ENCODE measurements around the gene RFTN1. TPM values are rescaled to one million over a fixed set of nuclear protein-coding genes. Genes with fewer than 3 reads are reported as not detected.

Gene RFTN1
- polyA plus RNA-seq, 3 donors, result 17.4 to 28.0 (median 27.2) TPM

- Histone ChIP-seq H3K9me3 (replicated peaks in 1 of 2; ENCODE audit: control insufficient read depth in 1 of 2, insufficient read depth in 1 of 2, low read length in 2 of 2) (no peaks in the 10 kb centered on the region), H3K27ac (ENCODE audit: low read depth in 1 of 2, low read length in 2 of 2) (no peak overlapping the region), H3K4me3 (replicated peaks in 1 of 3; ENCODE audit: low read depth in 2 of 3, low read length in 3 of 3) (no peak overlapping the region), H3K4me1 (ENCODE audit: control insufficient read depth in 1 of 2, insufficient read depth in 2 of 2, low read length in 2 of 2) (no peaks in the 10 kb centered on the region), H3K79me2 (ENCODE audit: insufficient read depth, low read length) (no peaks in the 10 kb centered on the region), H3K27me3 (ENCODE audit: control insufficient read depth in 2 of 2, insufficient read depth in 2 of 2, low read length in 2 of 2) (no peaks in the 10 kb centered on the region), H4K20me1 (ENCODE audit: insufficient read depth, low read length) (no peaks in the 10 kb centered on the region), H3K4me2 (replicated peaks; ENCODE audit: extremely low read depth, low read length, poor library complexity, severe bottlenecking) (no peak overlapping the region), H3K36me3 (replicated peaks in 1 of 2; ENCODE audit: control insufficient read depth in 1 of 2, insufficient read depth in 2 of 2, low read length in 2 of 2) (no peaks in the 10 kb centered on the region), H3K9ac (ENCODE audit: insufficient read depth, low read length, poor library complexity, severe bottlenecking) (no peak overlapping the region), H2AFZ (ENCODE audit: insufficient read depth, low read depth, low read length, poor library complexity, severe bottlenecking) (no peak overlapping the region)
- 92% methylated on average over 4 of the region's 4 CpGs for WGBS (ENCODE audit: insufficient coverage)
- Mint-ChIP-seq H3K4me1 (peaks cover 2% of the 10 kb centered on the region), H3K36me3 (no peaks in the 10 kb centered on the region), H3K27ac (no peak overlapping the region), H3K4me3 (no peak overlapping the region), H3K27me3 (ENCODE audit: low read depth in 3 of 3) (peaks cover 0 to 2% (median under 1%) of the 10 kb centered on the region in 3 donors), H3K9me3 (peaks cover 0 to 1% (median 0%) of the 10 kb centered on the region in 7 donors)
- TF ChIP-seq CTCF (IDR thresholded peaks at IDR 0.05), result no peak
- no peak for DNase-seq
- intact Hi-C loops (cut with micrococcal nuclease), result loop anchor here (5.0 kb wide), 1 partner anchor 287 kb away; the partner anchor contains the start of gene OXNAD1 (in 2 of the 2)
Observed at GRCh38 chr3:16554126-16554525, 40.6 kb upstream of the RFTN1 start.

- Histone ChIP-seq H3K9me3 (replicated peaks in 1 of 2; ENCODE audit: control insufficient read depth in 1 of 2, insufficient read depth in 1 of 2, low read length in 2 of 2) (no peaks in the 10 kb centered on the region), H3K79me2 (ENCODE audit: insufficient read depth, low read length) (no peaks in the 10 kb centered on the region), H3K9ac (ENCODE audit: insufficient read depth, low read length, poor library complexity, severe bottlenecking) (no peak overlapping the region), H3K27ac (ENCODE audit: low read depth in 1 of 2, low read length in 2 of 2) (no peak overlapping the region), H3K4me1 (ENCODE audit: control insufficient read depth in 1 of 2, insufficient read depth in 2 of 2, low read length in 2 of 2) (no peaks in the 10 kb centered on the region), H3K36me3 (replicated peaks in 1 of 2; ENCODE audit: control insufficient read depth in 1 of 2, insufficient read depth in 2 of 2, low read length in 2 of 2) (no peaks in the 10 kb centered on the region), H4K20me1 (ENCODE audit: insufficient read depth, low read length) (no peaks in the 10 kb centered on the region), H3K27me3 (ENCODE audit: control insufficient read depth in 2 of 2, insufficient read depth in 2 of 2, low read length in 2 of 2) (no peaks in the 10 kb centered on the region), H3K4me3 (replicated peaks in 1 of 3; ENCODE audit: low read depth in 2 of 3, low read length in 3 of 3) (no peak overlapping the region), H2AFZ (ENCODE audit: insufficient read depth, low read depth, low read length, poor library complexity, severe bottlenecking) (no peak overlapping the region), H3K4me2 (replicated peaks; ENCODE audit: extremely low read depth, low read length, poor library complexity, severe bottlenecking) (no peak overlapping the region)
- H3K27ac Mint-ChIP-seq, result no peak overlapping the region
- DNase-seq, result no peak
- peaks cover 2% of the 10 kb centered on the region for H3K4me1 Mint-ChIP-seq
- intact Hi-C loops (cut with micrococcal nuclease), result loop anchor here (5.0 kb wide), 1 partner anchor 285 kb away; the partner anchor contains the start of gene OXNAD1 (in 2 of the 2)
- no peaks in the 10 kb centered on the region for H3K36me3 Mint-ChIP-seq
- 88% methylated on average over 2 of the region's 3 CpGs for WGBS (ENCODE audit: insufficient coverage)
- no peaks in the 10 kb centered on the region for H3K9me3 Mint-ChIP-seq
- H3K4me3 Mint-ChIP-seq, result no peak overlapping the region
- H3K27me3 Mint-ChIP-seq (ENCODE audit: low read depth in 3 of 3), result no peaks in the 10 kb centered on the region
- TF ChIP-seq CTCF (IDR thresholded peaks at IDR 0.05), result no peak
Observed at GRCh38 chr3:16552757-16553156, 39.3 kb upstream of the RFTN1 start.
